ENCODE results near the gene MAP2. TPM values are rescaled to one million over a fixed set of nuclear protein-coding genes. Genes with fewer than 3 reads are reported as not detected.

Gene MAP2
- total and polyA plus RNA-seq, 2 of the 8 experiments (the other 6 are each of a cell fraction or from before 2014, with no cell fraction given): 5.9 to 9.4 TPM

GRCh38 chr2:209398463-209398862 lies 25.4 kb upstream of the MAP2 start:
- Histone ChIP-seq H3K27me3 (replicated peaks in 1 of 4; ENCODE audit: control insufficient read depth in 3 of 4, extremely low read depth in 1 of 4, insufficient read depth in 3 of 4, low read length in 3 of 4) (no peaks in the 10 kb centered on the region), H2AFZ (ENCODE audit: low read length) (no peak overlapping the region), H3K4ac (replicated peaks; ENCODE audit: insufficient read length, low read depth, low read length) (no peak overlapping the region), H3K56ac (replicated peaks; ENCODE audit: insufficient read length, low read depth, low read length) (no peak overlapping the region), H3K9ac (replicated peaks in 1 of 4; ENCODE audit: extremely low read depth in 1 of 4, low read depth in 3 of 4, low read length in 3 of 4) (no peak overlapping the region), H4K8ac (ENCODE audit: extremely low read depth, insufficient read depth, low read length) (no peak overlapping the region), H3K9me3 (ENCODE audit: insufficient read depth in 2 of 2, low read depth in 1 of 2, low read length in 1 of 2) (no peaks in the 10 kb centered on the region), H3K36me3 (ENCODE audit: control insufficient read depth in 2 of 4, insufficient read depth in 4 of 4, low read length in 3 of 4) (no peaks in the 10 kb centered on the region), H2BK12ac (ENCODE audit: low read depth, low read length) (no peak overlapping the region), H3K79me1 (ENCODE audit: low read depth, low read length) (no peaks in the 10 kb centered on the region), H3K14ac (ENCODE audit: insufficient read length) (no peak overlapping the region), H3K23ac (ENCODE audit: insufficient read length) (no peak overlapping the region), H2BK120ac (replicated peaks; ENCODE audit: low read depth, low read length) (no peak overlapping the region), H3K4me2 (ENCODE audit: insufficient read depth in 1 of 2, low read depth in 2 of 2, low read length in 2 of 2) (no peak overlapping the region), H4K5ac (ENCODE audit: insufficient read length, low read depth, low read length) (no peak overlapping the region), H2BK20ac (ENCODE audit: low read length) (no peak overlapping the region), H3K23me2 (ENCODE audit: low read depth, low read length) (no peaks in the 10 kb centered on the region), H3K27ac (ENCODE audit: low read depth, low read length) (no peak overlapping the region), H3K79me2 (ENCODE audit: control insufficient read depth in 1 of 2, insufficient read depth in 2 of 2, low read length in 2 of 2) (no peaks in the 10 kb centered on the region), H4K91ac (replicated peaks; ENCODE audit: insufficient read length, low read length) (no peak overlapping the region), H2BK15ac (ENCODE audit: low read length) (no peak overlapping the region), H2BK5ac (ENCODE audit: low read depth, low read length) (no peak overlapping the region), H3K18ac (ENCODE audit: extremely low read depth, low read length) (no peak overlapping the region), H3K4me1 (replicated peaks in 1 of 4; ENCODE audit: control insufficient read depth in 3 of 4, insufficient read depth in 4 of 4, low read length in 3 of 4) (no peaks in the 10 kb centered on the region), H3K4me3 (ENCODE audit: extremely low read depth in 1 of 4, insufficient read depth in 2 of 4, low read depth in 3 of 4, low read length in 4 of 4) (no peak overlapping the region), H2AK5ac (ENCODE audit: low read depth, low read length) (no peak overlapping the region), H4K20me1 (replicated peaks in 1 of 2; ENCODE audit: control insufficient read depth in 1 of 2, insufficient read depth in 2 of 2, low read length in 2 of 2) (no peaks in the 10 kb centered on the region)
- FAIRE-seq: no peak
- no peak for DNase-seq (ENCODE audit: low read depth in 1 of 2, low spot score in 2 of 2)
- ChIA-PET POLR2A (ENCODE audit: partially characterized antibody) (no interaction called here), CTCF (ENCODE audit: partially characterized antibody) (interaction anchor here (1.2 to 2.5 kb wide), 4 partner anchors 9 to 64 kb away, joined by 3 to 9 read pairs (median 4); no protein-coding TSS in a partner anchor)
- 85 to 100% methylated on average over 1 to 2 of the region's 2 CpGs for WGBS, 2 experiments (ENCODE audit: extremely low coverage in 1 of 2, insufficient coverage in 1 of 2, insufficient read length in 1 of 2, insufficient replicate concordance in 2 of 2, low coverage in 1 of 2, low lambda C conversion rate in 2 of 2, missing lambda C conversion rate in 1 of 2)
- TF ChIP-seq HDAC6 (IDR thresholded peaks at IDR 0.05; ENCODE audit: low read depth, low read length) (no peak), CTBP2 (IDR thresholded peaks at IDR 0.05; ENCODE audit: borderline replicate concordance, insufficient read depth, insufficient read length, low read length) (no peak), KDM5A (IDR thresholded peaks at IDR 0.05; ENCODE audit: low read length) (no peak), KDM4A (IDR thresholded peaks at IDR 0.05; ENCODE audit: low read depth, low read length, severe bottlenecking) (no peak), KDM1A (IDR thresholded peaks at IDR 0.05; ENCODE audit: borderline replicate concordance, low read length) (no peak), NANOG (IDR thresholded peaks at IDR 0.05; ENCODE audit: insufficient read depth, low read depth, low read length, poor library complexity, severe bottlenecking) (no peak), SIRT6 (IDR thresholded peaks at IDR 0.05; ENCODE audit: low read length) (no peak), MAX (IDR thresholded peaks at IDR 0.05) (no peak), YY1 (IDR thresholded peaks at IDR 0.05; ENCODE audit: low read depth, low read length) (no peak), GABPA (IDR thresholded peaks at IDR 0.05; ENCODE audit: borderline replicate concordance, insufficient read depth, low read length) (no peak), POU5F1 (IDR thresholded peaks at IDR 0.05; ENCODE audit: low read depth, low read length) (no peak)
- TF ChIP-seq, protein P1, sequence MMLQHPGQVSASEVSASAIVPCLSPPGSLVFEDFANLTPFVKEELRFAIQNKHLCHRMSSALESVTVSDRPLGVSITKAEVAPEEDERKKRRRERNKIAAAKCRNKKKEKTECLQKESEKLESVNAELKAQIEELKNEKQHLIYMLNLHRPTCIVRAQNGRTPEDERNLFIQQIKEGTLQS (IDR thresholded peaks at IDR 0.05; ENCODE audit: insufficient read depth, low read depth, low read length): no peak

Data from H1 (cell line).